GM10248 (cell line): Measurements from ENCODE around the gene TCEA2.

Source experiments
- CTCF ChIA-PET: fragments of 300-600 bp; sonication (Branson Sonifier 250); formaldehyde crosslinking; extraction: SDS; loops from one replicate; lab custom pipeline; 2021; ENCODE audit warnings: antibody characterized with exemption; lab: Yijun Ruan, JAX
- POLR2A ChIA-PET: fragments of 350-650 bp; sonication (Branson Sonifier 250); formaldehyde crosslinking; extraction: SDS; loops from one replicate; lab custom pipeline; 2020; ENCODE audit warnings: antibody characterized with exemption; lab: Yijun Ruan, JAX
- DNase-seq: peaks from one replicate; pipeline ENCODE4 v3.0.0; 2012; ENCODE audit errors: extremely low spot score
- TF ChIP-seq, protein P1 (sequence below): IDR thresholded peaks from 2 replicates; pipeline ENCODE4 v1.5.1; 2012; ENCODE audit warnings: mild to moderate bottlenecking, low read depth; ENCODE audit errors: extremely low read depth, missing control alignments, control extremely low read depth

TCEA2 gene

DNA sequence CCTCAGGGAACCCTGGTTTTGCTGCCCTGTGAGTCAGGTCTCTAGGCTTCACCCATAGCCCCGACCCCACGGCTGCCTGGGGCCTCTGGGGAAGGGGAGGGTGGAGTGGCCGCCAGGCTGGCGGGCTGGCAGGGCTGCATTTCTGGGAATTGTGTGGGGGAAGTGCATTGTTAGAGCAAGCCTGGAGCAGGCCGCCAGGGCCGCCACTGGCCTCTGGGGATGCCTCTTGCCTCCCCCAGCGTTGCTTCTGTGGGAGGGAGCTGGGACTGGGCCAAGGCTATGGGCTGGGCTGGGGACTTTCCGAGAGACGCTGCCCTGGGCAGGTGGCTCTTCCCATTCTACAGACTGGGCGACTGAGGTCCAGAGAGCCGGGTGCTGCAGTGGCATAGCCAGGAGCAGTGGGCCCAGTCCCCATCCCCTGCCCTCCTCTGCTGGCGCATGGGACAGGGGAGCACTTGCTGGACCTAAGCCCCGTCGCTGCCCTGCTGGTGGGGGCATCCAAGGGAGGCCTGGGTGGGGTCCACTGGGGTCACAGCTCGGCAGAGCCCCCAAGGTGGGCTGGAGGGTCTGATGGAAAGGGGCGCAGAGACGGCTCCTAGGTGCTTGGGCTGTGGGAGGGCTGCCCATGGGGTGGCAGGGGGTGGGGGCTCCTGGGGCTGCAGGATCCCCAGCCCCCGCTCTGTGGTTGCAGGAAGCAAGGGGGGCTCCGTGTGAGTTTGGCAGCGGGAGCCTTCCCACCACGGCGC is 6.9 kb upstream of the TCEA2 start:
- peak; percentile 63 for DNase-seq
- POLR2A ChIA-PET = no interaction called here
- TF ChIP-seq, protein P1, sequence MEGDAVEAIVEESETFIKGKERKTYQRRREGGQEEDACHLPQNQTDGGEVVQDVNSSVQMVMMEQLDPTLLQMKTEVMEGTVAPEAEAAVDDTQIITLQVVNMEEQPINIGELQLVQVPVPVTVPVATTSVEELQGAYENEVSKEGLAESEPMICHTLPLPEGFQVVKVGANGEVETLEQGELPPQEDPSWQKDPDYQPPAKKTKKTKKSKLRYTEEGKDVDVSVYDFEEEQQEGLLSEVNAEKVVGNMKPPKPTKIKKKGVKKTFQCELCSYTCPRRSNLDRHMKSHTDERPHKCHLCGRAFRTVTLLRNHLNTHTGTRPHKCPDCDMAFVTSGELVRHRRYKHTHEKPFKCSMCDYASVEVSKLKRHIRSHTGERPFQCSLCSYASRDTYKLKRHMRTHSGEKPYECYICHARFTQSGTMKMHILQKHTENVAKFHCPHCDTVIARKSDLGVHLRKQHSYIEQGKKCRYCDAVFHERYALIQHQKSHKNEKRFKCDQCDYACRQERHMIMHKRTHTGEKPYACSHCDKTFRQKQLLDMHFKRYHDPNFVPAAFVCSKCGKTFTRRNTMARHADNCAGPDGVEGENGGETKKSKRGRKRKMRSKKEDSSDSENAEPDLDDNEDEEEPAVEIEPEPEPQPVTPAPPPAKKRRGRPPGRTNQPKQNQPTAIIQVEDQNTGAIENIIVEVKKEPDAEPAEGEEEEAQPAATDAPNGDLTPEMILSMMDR = no peak

GRCh38 chr20:64056639-64056888 is 6.4 kb upstream of the TCEA2 start:
- no peak for DNase-seq
- ChIA-PET CTCF (interaction anchor here (1.2 to 4.7 kb wide), 5 partner anchors 16 to 192 kb away, joined by 3 to 60 read pairs (median 4); partner anchors contain the start of gene TPD52L2), POLR2A (no interaction called here)
- TF ChIP-seq, protein P1 = no peak

More for the DNA sequence above, 6.9 kb upstream of the TCEA2 start:
- CTCF ChIA-PET = interaction anchor here (1.2 to 7.8 kb wide), 6 partner anchors 16 to 191 kb away, joined by 3 to 69 read pairs (median 5); partner anchors contain the start of gene TPD52L2

DNA sequence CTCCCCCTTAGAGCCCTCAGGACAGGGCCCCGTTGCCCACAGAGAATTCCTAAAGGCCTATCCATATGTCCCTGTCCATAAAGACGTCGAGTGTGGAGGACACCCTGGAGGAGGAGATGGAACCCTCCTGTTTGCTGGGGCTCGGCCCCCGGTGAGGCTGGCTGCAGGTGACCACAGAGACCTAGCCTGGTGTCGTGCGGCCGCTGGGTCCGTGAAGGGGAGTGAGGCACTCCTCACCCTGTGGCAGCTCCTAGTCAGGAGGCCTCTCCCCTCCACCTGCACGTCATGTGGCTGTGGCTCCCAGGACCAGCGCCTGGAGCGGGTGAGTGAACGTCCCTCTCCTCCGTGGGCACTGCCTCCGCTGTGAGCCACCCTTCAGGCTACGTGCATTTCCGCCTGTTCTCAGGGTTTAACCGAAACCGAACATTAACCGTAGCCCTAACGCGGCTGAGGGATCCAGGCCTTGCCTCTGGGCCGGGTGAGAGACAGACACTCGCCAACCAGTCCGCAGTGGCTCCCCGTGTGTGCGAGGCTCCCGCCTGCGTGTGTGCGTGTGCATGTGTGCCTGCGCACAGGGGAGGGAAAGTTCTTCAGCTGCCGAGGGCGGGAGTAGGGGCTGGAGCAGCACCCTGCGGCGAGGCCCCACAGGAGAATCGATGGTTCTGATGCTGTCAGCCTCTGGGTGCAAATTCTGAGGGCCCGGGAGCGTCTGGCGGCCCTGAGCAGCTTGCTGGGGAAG is 5.9 kb upstream of the TCEA2 start:
- POLR2A ChIA-PET = no interaction called here
- CTCF ChIA-PET = interaction anchor here (0.6 to 4.7 kb wide), 32 partner anchors 9 to 520 kb away, joined by 3 to 60 read pairs (median 3); partner anchors contain the start of genes OPRL1, PRPF6, RGS19 and SAMD10
- no peak for DNase-seq
- TF ChIP-seq, protein P1 = no peak

DNA sequence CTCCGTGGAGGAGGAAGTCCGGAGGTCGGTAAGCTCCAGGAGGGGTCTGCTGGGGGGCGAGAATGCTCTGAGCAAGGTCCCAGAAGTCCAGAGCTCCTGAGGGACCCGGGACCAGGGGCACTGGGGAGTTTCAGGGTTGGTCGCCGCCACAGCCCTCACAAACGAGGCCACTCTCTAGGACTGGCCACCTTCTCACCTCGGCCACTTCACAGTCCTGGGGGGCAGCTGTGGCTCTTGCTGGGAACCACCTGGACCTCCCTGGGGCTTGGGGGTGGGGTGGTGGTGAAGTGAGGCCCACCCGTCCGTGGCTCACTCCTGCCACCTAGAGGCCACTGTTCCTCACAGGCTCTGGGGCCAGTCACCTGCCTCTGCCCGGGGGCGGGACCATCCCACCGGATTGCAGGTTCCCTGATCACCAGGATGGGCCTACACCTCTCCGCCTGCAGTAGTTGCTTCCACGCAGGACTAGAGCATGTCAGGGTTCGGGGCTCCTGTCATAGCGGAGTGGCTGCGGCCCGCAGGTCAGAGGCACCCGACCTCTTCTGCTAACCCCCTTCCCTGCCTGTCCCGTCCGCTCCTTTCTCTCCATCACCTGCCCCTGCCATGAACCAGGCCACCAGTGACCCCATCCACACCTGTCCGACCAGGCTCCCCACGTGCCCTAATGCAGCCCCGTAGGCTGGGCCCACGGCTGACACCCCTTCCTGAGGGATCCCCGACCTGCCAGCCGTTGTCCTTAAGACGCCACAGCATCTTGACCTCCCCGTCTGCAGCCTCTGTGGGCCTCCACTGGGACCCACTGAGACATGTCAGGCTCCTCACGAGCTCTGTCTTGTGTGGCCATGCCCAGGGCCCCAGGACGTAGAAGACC is 5.1 kb upstream of the TCEA2 start:
- TF ChIP-seq, protein P1 = peak; percentile 92
- CTCF ChIA-PET = interaction anchor here (0.6 to 4.7 kb wide), 33 partner anchors 8 to 521 kb away, joined by 3 to 60 read pairs (median 3); partner anchors contain the start of genes OPRL1, PRPF6, RGS19 and SAMD10
- DNase-seq = peak; percentile 90
- POLR2A ChIA-PET = no interaction called here

DNA sequence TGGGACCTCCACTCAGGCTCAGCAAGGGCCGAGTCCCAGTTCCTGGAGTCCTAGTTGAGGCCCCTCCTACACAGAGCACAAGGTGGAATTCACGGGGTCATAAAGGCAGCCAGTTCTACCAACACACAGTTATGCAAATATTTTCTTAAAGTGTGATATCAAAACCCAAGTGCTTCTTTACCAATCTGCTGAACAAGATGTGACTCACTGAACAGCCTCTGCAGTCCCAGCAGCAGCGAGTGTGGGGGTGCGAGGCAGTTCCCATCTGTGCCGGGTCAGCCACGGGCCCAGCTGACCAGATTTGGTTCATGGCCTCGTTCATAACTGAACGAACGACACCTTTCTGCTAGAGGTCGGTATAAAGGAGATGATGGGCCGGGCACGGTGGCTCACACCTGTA is 4.5 kb upstream of the TCEA2 start:
- TF ChIP-seq, protein P1 = no peak
- no peak for DNase-seq
- ChIA-PET POLR2A (no interaction called here), CTCF (interaction anchor here (1.2 to 4.7 kb wide), 3 partner anchors 18 to 331 kb away, joined by 3 to 60 read pairs (median 3); no protein-coding TSS in a partner anchor)

DNA sequence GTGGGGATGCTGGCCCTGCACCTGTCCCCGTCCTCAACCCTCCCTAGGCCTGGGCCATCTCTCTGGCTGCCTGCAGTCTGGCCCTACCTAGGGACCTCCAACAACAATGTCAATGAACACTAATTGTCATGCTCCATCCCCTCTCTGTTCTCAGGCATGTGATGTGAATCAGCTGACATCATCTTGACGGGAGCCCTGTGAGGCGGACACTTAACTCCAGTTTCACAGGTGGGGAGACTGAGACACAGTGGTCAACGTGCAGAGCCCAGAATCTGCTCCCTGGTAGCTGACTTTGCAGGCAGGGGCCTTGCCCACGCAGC is 762 bp upstream of the TCEA2 start:
- no peak for DNase-seq
- ChIA-PET CTCF (interaction anchor here (1.0 to 1.9 kb wide), 6 partner anchors 8 to 106 kb away, joined by 3 to 13 read pairs (median 6); partner anchors contain the start of genes OPRL1, PRPF6, RGS19 and SAMD10), POLR2A (no interaction called here)
- TF ChIP-seq, protein P1 = no peak
